OCI-LY3 (cell line): ENCODE data around the gene TRIM44.

ENCODE experiments used
- H2AFZ ChIP-seq: fragments of 200-600, 300-600 bp; shearing (Covaris generic); 2 replicates; pipeline ENCODE4 v1.6.0; 2014; ENCODE audit warnings: antibody characterized with exemption, low read depth, low read length
- H3K27ac ChIP-seq: fragments of 200-600, 300-600 bp; sonication (generic); 2 replicates; pipeline ENCODE4 v1.5.1; 2014; ENCODE audit warnings: mild to moderate bottlenecking, low read length, moderate library complexity, mixed read lengths
- H3K27me3 ChIP-seq: fragments of 200-600, 300-600 bp; sonication (generic); 2 replicates; pipeline ENCODE4 v1.6.1; 2014; ENCODE audit warnings: low read depth, low read length, mixed read lengths
- H3K36me3 ChIP-seq: fragments of 200-600, 300-600 bp; sonication (generic); replicated peaks from 2 replicates; pipeline ENCODE3; 2014; ENCODE audit warnings: low read depth, low read length, mixed read lengths
- H3K4me1 ChIP-seq: fragments of 300-600, 200-600 bp; sonication (generic); 2 replicates; pipeline ENCODE4 v1.6.1; 2014; ENCODE audit warnings: low read length, mixed read lengths
- H3K4me2 ChIP-seq: fragments of 200-600, 300-600 bp; sonication (generic); 2 replicates; pipeline ENCODE4 v1.6.1; 2014; ENCODE audit warnings: low read length, mixed read lengths
- H3K4me3 ChIP-seq: fragments of 300-600, 200-600 bp; sonication (generic); 2 replicates; pipeline ENCODE4 v1.5.1; 2014; ENCODE audit warnings: antibody characterized with exemption, mild to moderate bottlenecking, low read length, moderate library complexity
- H3K79me2 ChIP-seq: fragments of 300-600, 200-600 bp; shearing (Covaris generic); 2 replicates; pipeline ENCODE4 v1.6.1; 2014; ENCODE audit warnings: mild to moderate bottlenecking, low read length, mixed read lengths
- H3K9ac ChIP-seq: fragments of 300-600, 200-600 bp; shearing (Covaris generic); 2 replicates; pipeline ENCODE4 v1.6.0; 2014; ENCODE audit warnings: mild to moderate bottlenecking, low read length, moderate library complexity
- H3K9me3 ChIP-seq: fragments of 200-600, 300-600 bp; shearing (Covaris generic); 2 replicates; pipeline ENCODE4 v1.6.1; 2014; ENCODE audit warnings: low read length, mixed read lengths; ENCODE audit not compliant: insufficient read depth
- H4K20me1 ChIP-seq: fragments of 200-600, 300-600 bp; sonication (generic); 2 replicates; pipeline ENCODE4 v1.6.1; 2016; ENCODE audit warnings: low read length, mixed read lengths; ENCODE audit not compliant: insufficient read depth
- EZH2phosphoT487 ChIP-seq: fragments of 200-600 bp; shearing (Covaris generic); IDR thresholded peaks from 2 replicates; pipeline ENCODE4 v1.6.1; 2018; ENCODE audit warnings: antibody characterized with exemption, mixed run types, low read depth
- TF ChIP-seq, protein P1 (sequence below): fragments of 200-600, 300-600 bp; sonication (generic); IDR thresholded peaks from 2 replicates; pipeline ENCODE4 v1.5.1; 2014; ENCODE audit warnings: antibody characterized with exemption, low read length, low read depth

TRIM44 gene

GRCh38 chr11:35779409-35779808 is 116.8 kb downstream of the TRIM44 start:
- H3K9me3 ChIP-seq: no peaks in the 10 kb centered on the region
- H3K27me3 ChIP-seq: no peaks in the 10 kb centered on the region
- peaks cover 15% of the 10 kb centered on the region for H4K20me1 ChIP-seq
- H3K4me1 ChIP-seq: peaks cover 5% of the 10 kb centered on the region
- H3K27ac ChIP-seq: no peak overlapping the region
- no peak for TF ChIP-seq EZH2phosphoT487
- TF ChIP-seq, protein P1, sequence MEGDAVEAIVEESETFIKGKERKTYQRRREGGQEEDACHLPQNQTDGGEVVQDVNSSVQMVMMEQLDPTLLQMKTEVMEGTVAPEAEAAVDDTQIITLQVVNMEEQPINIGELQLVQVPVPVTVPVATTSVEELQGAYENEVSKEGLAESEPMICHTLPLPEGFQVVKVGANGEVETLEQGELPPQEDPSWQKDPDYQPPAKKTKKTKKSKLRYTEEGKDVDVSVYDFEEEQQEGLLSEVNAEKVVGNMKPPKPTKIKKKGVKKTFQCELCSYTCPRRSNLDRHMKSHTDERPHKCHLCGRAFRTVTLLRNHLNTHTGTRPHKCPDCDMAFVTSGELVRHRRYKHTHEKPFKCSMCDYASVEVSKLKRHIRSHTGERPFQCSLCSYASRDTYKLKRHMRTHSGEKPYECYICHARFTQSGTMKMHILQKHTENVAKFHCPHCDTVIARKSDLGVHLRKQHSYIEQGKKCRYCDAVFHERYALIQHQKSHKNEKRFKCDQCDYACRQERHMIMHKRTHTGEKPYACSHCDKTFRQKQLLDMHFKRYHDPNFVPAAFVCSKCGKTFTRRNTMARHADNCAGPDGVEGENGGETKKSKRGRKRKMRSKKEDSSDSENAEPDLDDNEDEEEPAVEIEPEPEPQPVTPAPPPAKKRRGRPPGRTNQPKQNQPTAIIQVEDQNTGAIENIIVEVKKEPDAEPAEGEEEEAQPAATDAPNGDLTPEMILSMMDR: no peak
- H3K36me3 ChIP-seq: no peaks in the 10 kb centered on the region
- no peak overlapping the region for H3K4me2 ChIP-seq
- no peak overlapping the region for H3K9ac ChIP-seq
- H3K79me2 ChIP-seq: peaks cover 4% of the 10 kb centered on the region
- H2AFZ ChIP-seq: no peak overlapping the region
- no peak overlapping the region for H3K4me3 ChIP-seq

DNA sequence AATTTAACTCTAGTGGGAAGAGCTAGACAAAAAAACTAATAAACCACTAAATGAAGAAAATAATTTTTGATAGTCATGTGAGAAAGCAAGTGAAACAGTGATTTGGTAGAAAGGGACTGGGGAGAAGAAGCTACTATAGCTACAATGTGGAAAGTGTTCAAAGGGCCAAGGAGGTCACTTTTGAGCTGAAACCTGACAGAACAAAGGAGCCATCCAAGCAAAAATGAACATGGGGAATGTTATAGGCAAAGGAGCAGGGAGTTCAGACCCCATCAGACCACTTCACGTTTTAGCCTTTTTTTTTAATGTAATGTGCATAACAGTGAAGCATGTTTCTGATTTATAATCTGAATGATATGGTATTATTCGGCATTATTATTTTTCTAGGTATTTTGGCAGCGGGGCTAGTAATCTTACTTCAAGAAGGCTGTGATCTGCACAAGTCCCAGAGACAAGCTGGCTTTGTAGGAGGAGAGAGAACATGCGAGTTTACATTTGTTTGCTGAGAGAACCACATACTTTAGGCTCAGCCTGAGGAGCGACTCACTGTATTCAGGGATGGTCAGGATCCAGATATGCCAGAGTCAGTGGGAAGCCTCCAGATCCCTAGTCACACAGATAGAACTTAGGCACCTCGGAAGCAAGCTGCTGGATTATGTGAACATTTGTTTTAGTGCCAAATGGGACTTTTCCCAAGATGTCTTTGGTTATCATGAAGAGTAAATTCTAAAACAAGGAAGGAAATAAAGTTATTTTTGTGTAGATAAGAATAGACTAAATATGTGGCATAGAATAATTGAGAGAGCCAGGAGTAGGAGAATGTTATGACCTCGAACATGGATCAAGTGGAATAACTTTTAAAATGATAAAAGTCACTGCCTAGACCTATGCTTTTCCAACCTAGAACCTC is 118.6 kb downstream of the TRIM44 start:
- H4K20me1 ChIP-seq: peaks cover 23% of the 10 kb centered on the region
- H3K79me2 ChIP-seq: peaks cover 4% of the 10 kb centered on the region
- no peak overlapping the region for H3K4me3 ChIP-seq
- no peak overlapping the region for H3K9ac ChIP-seq
- H2AFZ ChIP-seq: no peak overlapping the region
- no peaks in the 10 kb centered on the region for H3K9me3 ChIP-seq
- H3K4me2 ChIP-seq: no peak overlapping the region
- no peak for TF ChIP-seq EZH2phosphoT487
- TF ChIP-seq, protein P1: no peak
- no peaks in the 10 kb centered on the region for H3K27me3 ChIP-seq
- peaks cover 12% of the 10 kb centered on the region for H3K4me1 ChIP-seq
- H3K27ac ChIP-seq: no peak overlapping the region
- no peaks in the 10 kb centered on the region for H3K36me3 ChIP-seq

DNA sequence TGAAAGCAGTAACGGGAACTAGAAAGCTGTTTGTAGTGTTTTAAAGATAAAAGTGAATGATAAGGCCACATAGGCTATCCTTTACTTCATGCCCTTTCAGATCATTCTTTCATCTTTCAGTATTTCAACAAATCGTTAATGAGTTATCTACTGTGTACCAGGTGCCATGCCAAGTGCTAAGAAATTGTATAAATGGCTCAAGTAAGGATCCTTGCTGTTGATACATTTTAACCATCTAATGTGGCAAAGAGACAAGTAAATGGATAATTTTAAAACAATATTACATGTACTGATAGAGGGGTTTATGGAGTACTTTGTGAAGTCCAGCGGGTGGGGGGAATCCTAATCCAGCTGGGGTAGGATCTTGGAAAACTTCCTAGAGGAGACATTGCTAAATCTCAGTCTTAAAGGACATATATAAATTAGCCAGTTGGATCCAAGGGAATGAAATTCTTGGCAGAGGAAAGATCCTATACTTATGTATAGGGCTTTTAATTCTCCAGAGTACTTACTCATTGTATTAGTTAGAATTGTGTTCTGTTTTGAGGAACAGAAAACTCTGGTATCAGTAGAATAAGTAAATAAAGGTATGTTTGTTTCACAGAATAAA is 119.4 kb downstream of the TRIM44 start:
- Histone ChIP-seq H3K36me3 (no peaks in the 10 kb centered on the region), H3K9me3 (no peaks in the 10 kb centered on the region), H4K20me1 (peaks cover 23% of the 10 kb centered on the region), H3K27me3 (no peaks in the 10 kb centered on the region), H3K4me1 (peaks cover 12% of the 10 kb centered on the region), H3K79me2 (peaks cover 7% of the 10 kb centered on the region), H2AFZ (no peak overlapping the region), H3K27ac (no peak overlapping the region), H3K9ac (no peak overlapping the region), H3K4me2 (no peak overlapping the region), H3K4me3 (no peak overlapping the region)
- TF ChIP-seq EZH2phosphoT487: no peak
- TF ChIP-seq, protein P1: no peak

DNA sequence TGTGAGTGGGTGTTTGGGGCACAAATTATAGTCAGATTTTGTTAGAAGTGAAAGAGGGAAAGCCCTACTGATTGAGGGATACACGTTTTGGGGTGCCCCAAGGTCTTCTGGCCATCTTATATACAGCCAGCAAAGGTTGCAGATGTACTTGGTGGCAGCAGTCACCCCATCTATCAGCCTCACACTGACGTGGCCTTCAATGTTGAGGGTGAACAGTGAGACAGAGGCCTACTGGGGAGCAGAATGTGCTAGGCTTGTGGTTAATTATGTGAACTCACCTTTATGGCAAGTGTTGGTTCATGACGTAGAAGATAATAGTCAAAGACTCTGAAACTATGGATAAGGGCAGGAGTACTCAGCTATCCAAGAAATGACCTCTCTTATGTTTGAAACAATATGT is 121.2 kb downstream of the TRIM44 start:
- Histone ChIP-seq H3K9me3 (no peaks in the 10 kb centered on the region), H2AFZ (no peak overlapping the region)

More for the DNA sequence above, 121.2 kb downstream of the TRIM44 start:
- Histone ChIP-seq H3K36me3 (no peaks in the 10 kb centered on the region), H3K4me2 (no peak overlapping the region), H4K20me1 (peaks cover 23% of the 10 kb centered on the region), H3K9ac (no peak overlapping the region), H3K4me1 (peaks cover 12% of the 10 kb centered on the region), H3K4me3 (no peak overlapping the region), H3K79me2 (peaks cover 7% of the 10 kb centered on the region), H3K27me3 (no peaks in the 10 kb centered on the region), H3K27ac (no peak overlapping the region)
- TF ChIP-seq, protein P1: no peak
- TF ChIP-seq EZH2phosphoT487: no peak
